ENCODE results near the gene TTC31. TPM values are rescaled to one million over a fixed set of nuclear protein-coding genes. Genes with fewer than 3 reads are reported as not detected.

The TTC31 gene
- total RNA-seq, 4 donors from 2014 or later = 18.4 to 26.1 (median 21.9) TPM

- WGBS, 2 donors = 40 to 44% methylated on average over 5 of the region's 5 CpGs
- no peak overlapping the region for H3K4me3 ChIP-seq (ENCODE audit: low read depth, poor library complexity, severe bottlenecking)
- DNase-seq (ENCODE audit: low spot score in 2 of 2) = no peak
- no peak for TF ChIP-seq POLR2A (IDR thresholded peaks at IDR 0.05)
- no peak for TF ChIP-seq CTCF (IDR thresholded peaks at IDR 0.05)
- intact Hi-C loops (cut with DNase I; ENCODE audit: low total_unique reads) = no loop called here
Measured at GRCh38 chr2:74444498-74445318, 38.2 kb upstream of the TTC31 start.

GRCh38 chr2:74447230-74447999, 35.5 kb upstream of the TTC31 start:
- H3K4me3 ChIP-seq (ENCODE audit: low read depth, poor library complexity, severe bottlenecking) = no peak overlapping the region
- intact Hi-C loops (cut with DNase I; ENCODE audit: low total_unique reads) = no loop called here
- no peak for DNase-seq (ENCODE audit: low spot score in 2 of 2)
- WGBS, 2 donors = 84 to 93% methylated on average over 5 of the region's 5 CpGs
- TF ChIP-seq POLR2A (IDR thresholded peaks at IDR 0.05) (no peak), CTCF (IDR thresholded peaks at IDR 0.05) (no peak)

GRCh38 chr2:74448771-74449170, 34.1 kb upstream of the TTC31 start:
- TF ChIP-seq POLR2A (IDR thresholded peaks at IDR 0.05) (no peak), CTCF (IDR thresholded peaks at IDR 0.05) (no peak)
- no peak for DNase-seq (ENCODE audit: low spot score in 2 of 2)
- no peak overlapping the region for H3K4me3 ChIP-seq (ENCODE audit: low read depth, poor library complexity, severe bottlenecking)
- WGBS, 2 donors = 64 to 75% methylated on average over 2 of the region's 2 CpGs
- intact Hi-C loops (cut with DNase I; ENCODE audit: low total_unique reads) = no loop called here

- no peak overlapping the region for H3K4me3 ChIP-seq (ENCODE audit: low read depth, poor library complexity, severe bottlenecking)
- WGBS, 2 donors = 87 to 90% methylated on average over 3 of the region's 3 CpGs
- intact Hi-C loops (cut with DNase I; ENCODE audit: low total_unique reads) = no loop called here
- TF ChIP-seq POLR2A (IDR thresholded peaks at IDR 0.05) (no peak), CTCF (IDR thresholded peaks at IDR 0.05) (no peak)
- DNase-seq (ENCODE audit: low spot score in 2 of 2) = no peak
Measured at GRCh38 chr2:74450570-74451190, 32.2 kb upstream of the TTC31 start.

GRCh38 chr2:74454654-74455511, 28.0 kb upstream of the TTC31 start, which contains the start of gene INO80B:
TSS of gene INO80B (plus strand) at chr2:74455087. CDS start at chr2:74455117, 30 bp downstream.
- 1% methylated on average over 40 of the region's 40 CpGs for WGBS, 2 donors
- peak within 1 kb of the TSS; percentile 46 for H3K4me3 ChIP-seq (ENCODE audit: low read depth, poor library complexity, severe bottlenecking)

More at GRCh38 chr2:74454654-74455511, 28.0 kb upstream of the TTC31 start, which contains the start of gene INO80B:
- intact Hi-C loops (cut with DNase I; ENCODE audit: low total_unique reads) = no loop called here
- TF ChIP-seq POLR2A (IDR thresholded peaks at IDR 0.05) (no peak), CTCF (IDR thresholded peaks at IDR 0.05) (peak in 1 of 3 donors; percentile 15)
- DNase-seq (ENCODE audit: low spot score in 2 of 2) = peak; percentile 97 to 99

All from lower leg skin (tissue), 4 donors.